OCI-LY3 (cell line): ENCODE measurements around the gene TAC3.

Experiments
- H2AFZ ChIP-seq: fragments of 200-600, 300-600 bp; shearing (Covaris generic); 2 replicates; pipeline ENCODE4 v1.6.0; 2014; ENCODE audit warnings: antibody characterized with exemption, low read depth, low read length
- H3K27ac ChIP-seq: fragments of 200-600, 300-600 bp; sonication (generic); 2 replicates; pipeline ENCODE4 v1.5.1; 2014; ENCODE audit warnings: mild to moderate bottlenecking, low read length, moderate library complexity, mixed read lengths
- H3K27me3 ChIP-seq: fragments of 200-600, 300-600 bp; sonication (generic); 2 replicates; pipeline ENCODE4 v1.6.1; 2014; ENCODE audit warnings: low read depth, low read length, mixed read lengths
- H3K36me3 ChIP-seq: fragments of 200-600, 300-600 bp; sonication (generic); replicated peaks from 2 replicates; pipeline ENCODE3; 2014; ENCODE audit warnings: low read depth, low read length, mixed read lengths
- H3K4me1 ChIP-seq: fragments of 300-600, 200-600 bp; sonication (generic); 2 replicates; pipeline ENCODE4 v1.6.1; 2014; ENCODE audit warnings: low read length, mixed read lengths
- H3K4me2 ChIP-seq: fragments of 200-600, 300-600 bp; sonication (generic); 2 replicates; pipeline ENCODE4 v1.6.1; 2014; ENCODE audit warnings: low read length, mixed read lengths
- H3K4me3 ChIP-seq: fragments of 300-600, 200-600 bp; sonication (generic); 2 replicates; pipeline ENCODE4 v1.5.1; 2014; ENCODE audit warnings: antibody characterized with exemption, mild to moderate bottlenecking, low read length, moderate library complexity
- H3K79me2 ChIP-seq: fragments of 300-600, 200-600 bp; shearing (Covaris generic); 2 replicates; pipeline ENCODE4 v1.6.1; 2014; ENCODE audit warnings: mild to moderate bottlenecking, low read length, mixed read lengths
- H3K9ac ChIP-seq: fragments of 300-600, 200-600 bp; shearing (Covaris generic); 2 replicates; pipeline ENCODE4 v1.6.0; 2014; ENCODE audit warnings: mild to moderate bottlenecking, low read length, moderate library complexity
- H3K9me3 ChIP-seq: fragments of 200-600, 300-600 bp; shearing (Covaris generic); 2 replicates; pipeline ENCODE4 v1.6.1; 2014; ENCODE audit warnings: low read length, mixed read lengths; ENCODE audit not compliant: insufficient read depth
- H4K20me1 ChIP-seq: fragments of 200-600, 300-600 bp; sonication (generic); 2 replicates; pipeline ENCODE4 v1.6.1; 2016; ENCODE audit warnings: low read length, mixed read lengths; ENCODE audit not compliant: insufficient read depth
- EZH2phosphoT487 ChIP-seq: fragments of 200-600 bp; shearing (Covaris generic); IDR thresholded peaks from 2 replicates; pipeline ENCODE4 v1.6.1; 2018; ENCODE audit warnings: antibody characterized with exemption, mixed run types, low read depth
- TF ChIP-seq, protein P1 (sequence below): fragments of 200-600, 300-600 bp; sonication (generic); IDR thresholded peaks from 2 replicates; pipeline ENCODE4 v1.5.1; 2014; ENCODE audit warnings: antibody characterized with exemption, low read length, low read depth

The TAC3 gene

DNA sequence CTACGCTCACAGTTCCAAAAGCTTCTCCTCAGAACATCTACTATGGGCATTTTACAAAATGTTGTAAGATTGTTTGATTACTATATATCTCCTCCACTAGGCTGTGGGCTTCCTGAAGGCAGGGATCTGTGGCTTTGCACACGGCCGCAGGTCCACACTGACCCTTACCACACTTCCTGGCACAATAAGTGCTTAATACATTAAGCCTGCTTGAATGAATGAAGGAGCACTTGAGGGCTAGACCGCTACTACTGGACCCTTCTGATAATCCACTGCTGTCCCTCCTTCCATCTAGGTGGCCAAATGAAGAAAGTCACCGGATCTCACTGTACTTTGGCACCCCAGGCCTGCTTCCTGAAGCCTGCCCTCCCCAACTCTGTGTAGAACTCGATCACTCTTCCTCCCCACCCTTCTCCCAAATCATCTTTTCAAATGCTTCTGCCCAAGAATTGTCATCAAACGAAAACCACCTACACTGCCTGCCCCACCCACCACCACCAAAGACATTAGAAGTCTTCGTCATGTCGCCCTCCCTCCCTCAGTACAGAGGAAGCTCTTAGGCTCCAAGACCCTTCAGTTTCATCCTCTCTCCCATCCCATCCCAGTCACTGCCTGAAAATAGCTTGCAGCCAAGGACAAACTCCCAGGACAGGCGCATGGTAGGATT is 9.4 kb downstream of the TAC3 start:
- no peaks in the 10 kb centered on the region for H3K27me3 ChIP-seq
- H3K4me1 ChIP-seq, result peaks cover 30% of the 10 kb centered on the region
- peak overlapping the region; percentile 63 for H3K4me3 ChIP-seq
- H3K79me2 ChIP-seq, result peaks cover 27% of the 10 kb centered on the region
- TF ChIP-seq EZH2phosphoT487, result no peak
- TF ChIP-seq, protein P1, sequence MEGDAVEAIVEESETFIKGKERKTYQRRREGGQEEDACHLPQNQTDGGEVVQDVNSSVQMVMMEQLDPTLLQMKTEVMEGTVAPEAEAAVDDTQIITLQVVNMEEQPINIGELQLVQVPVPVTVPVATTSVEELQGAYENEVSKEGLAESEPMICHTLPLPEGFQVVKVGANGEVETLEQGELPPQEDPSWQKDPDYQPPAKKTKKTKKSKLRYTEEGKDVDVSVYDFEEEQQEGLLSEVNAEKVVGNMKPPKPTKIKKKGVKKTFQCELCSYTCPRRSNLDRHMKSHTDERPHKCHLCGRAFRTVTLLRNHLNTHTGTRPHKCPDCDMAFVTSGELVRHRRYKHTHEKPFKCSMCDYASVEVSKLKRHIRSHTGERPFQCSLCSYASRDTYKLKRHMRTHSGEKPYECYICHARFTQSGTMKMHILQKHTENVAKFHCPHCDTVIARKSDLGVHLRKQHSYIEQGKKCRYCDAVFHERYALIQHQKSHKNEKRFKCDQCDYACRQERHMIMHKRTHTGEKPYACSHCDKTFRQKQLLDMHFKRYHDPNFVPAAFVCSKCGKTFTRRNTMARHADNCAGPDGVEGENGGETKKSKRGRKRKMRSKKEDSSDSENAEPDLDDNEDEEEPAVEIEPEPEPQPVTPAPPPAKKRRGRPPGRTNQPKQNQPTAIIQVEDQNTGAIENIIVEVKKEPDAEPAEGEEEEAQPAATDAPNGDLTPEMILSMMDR, result no peak; the same call in 1 of the 2 replicates
- peak overlapping the region; percentile 93 for H2AFZ ChIP-seq
- no peaks in the 10 kb centered on the region for H3K9me3 ChIP-seq
- H3K27ac ChIP-seq, result no peak overlapping the region
- H4K20me1 ChIP-seq, result peaks cover 5% of the 10 kb centered on the region; the same call in 1 of the 2 replicates
- H3K4me2 ChIP-seq, result peak overlapping the region; percentile 61
- H3K36me3 ChIP-seq, result peaks cover 11% of the 10 kb centered on the region
- peak overlapping the region; percentile 50 for H3K9ac ChIP-seq

DNA sequence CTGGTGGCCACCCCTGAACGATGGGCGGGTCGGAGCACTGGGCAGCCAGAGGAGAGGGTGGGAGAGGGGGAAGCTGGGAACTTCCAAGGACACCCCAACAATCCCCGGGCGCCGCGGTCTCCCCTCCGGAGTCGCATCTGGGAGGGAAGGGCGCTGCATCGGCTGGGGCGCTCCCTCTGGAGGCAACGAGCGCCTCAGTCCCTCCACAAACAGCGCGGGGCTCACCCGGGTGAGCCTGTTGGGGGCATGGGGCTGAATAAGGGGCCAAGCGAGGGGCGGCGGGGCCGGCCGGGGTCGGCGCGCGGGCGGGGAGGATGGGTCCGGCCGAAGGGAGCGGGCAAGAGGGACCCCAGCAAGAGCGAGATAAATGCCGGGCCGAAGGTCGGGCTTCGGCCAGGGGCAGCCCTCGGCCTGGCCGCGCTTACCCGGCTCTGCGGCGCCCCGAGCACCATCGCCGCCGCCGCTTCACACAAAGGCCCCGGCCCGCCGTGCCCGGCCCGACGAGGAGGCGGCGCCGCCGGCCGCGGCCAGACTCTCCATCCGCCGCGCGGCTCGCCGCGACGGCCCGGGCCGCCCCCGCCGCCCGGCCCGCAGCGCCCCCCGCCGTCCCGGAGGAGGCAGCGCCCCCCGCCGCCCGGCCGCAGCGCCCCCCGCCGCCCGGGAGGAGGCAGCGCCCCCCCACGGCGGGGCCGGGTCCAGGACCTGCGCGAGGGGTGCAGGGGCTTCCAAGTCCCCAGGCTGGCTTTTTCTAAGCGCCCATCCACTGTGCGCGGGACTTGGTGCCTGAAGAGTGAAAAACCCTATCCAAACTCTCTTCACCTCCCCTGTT is 10.1 kb downstream of the TAC3 start, which contains the start of gene ZBTB39:
Gene ZBTB39 (minus strand): TSS at position 567 of the 829 bp plus-strand sequence. CDS start 1,629 bp downstream, outside the sequence.
- Histone ChIP-seq H3K9me3 (no peaks in the 10 kb centered on the region), H3K27me3 (no peaks in the 10 kb centered on the region), H3K4me1 (peaks cover 25% of the 10 kb centered on the region), H3K4me2 (peak within 1 kb of the TSS; percentile 98), H4K20me1 (peaks cover 10% of the 10 kb centered on the region; the same call in 1 of the 2 replicates), H3K27ac (peak within 1 kb of the TSS; percentile 21; the same call in 1 of the 2 replicates), H3K36me3 (peaks cover 11% of the 10 kb centered on the region), H2AFZ (peak within 1 kb of the TSS; percentile 93), H3K4me3 (peak within 1 kb of the TSS; percentile 100), H3K79me2 (peaks cover 34% of the 10 kb centered on the region), H3K9ac (peak within 1 kb of the TSS; percentile 83)
- TF ChIP-seq, protein P1, result peak; percentile 66
- TF ChIP-seq EZH2phosphoT487, result no peak

DNA sequence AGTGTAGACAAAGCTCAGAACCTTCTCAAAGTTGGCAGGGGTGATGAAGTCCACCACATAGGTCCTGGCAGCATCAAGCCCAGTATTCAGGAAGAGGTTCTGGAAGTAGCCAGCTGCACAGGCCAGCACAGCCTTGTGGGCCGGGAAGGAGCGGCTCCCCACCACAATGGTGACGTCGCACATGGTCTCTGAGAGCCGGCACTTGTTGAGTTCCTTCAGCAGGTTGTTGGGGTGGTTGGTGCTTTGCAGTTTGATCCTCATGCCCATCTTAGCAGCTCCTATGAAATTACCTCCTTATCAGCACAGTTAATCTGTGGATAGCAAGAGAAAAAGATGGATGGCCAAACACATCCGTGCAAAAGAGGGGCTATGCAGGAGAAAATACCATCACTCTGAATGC is 11.7 kb downstream of the TAC3 start:
- peaks cover 31% of the 10 kb centered on the region for H3K4me1 ChIP-seq
- no peak overlapping the region for H3K27ac ChIP-seq
- H3K4me2 ChIP-seq, result peak overlapping the region; percentile 98; the same call in 1 of the 2 replicates
- H3K4me3 ChIP-seq, result no peak overlapping the region
- no peaks in the 10 kb centered on the region for H3K9me3 ChIP-seq
- H3K36me3 ChIP-seq, result peaks cover 17% of the 10 kb centered on the region
- no peaks in the 10 kb centered on the region for H3K27me3 ChIP-seq
- no peak overlapping the region for H2AFZ ChIP-seq
- no peak overlapping the region for H3K9ac ChIP-seq
- H4K20me1 ChIP-seq, result peaks cover 15% of the 10 kb centered on the region; the same call in 1 of the 2 replicates
- peaks cover 47% of the 10 kb centered on the region for H3K79me2 ChIP-seq
- no peak for TF ChIP-seq EZH2phosphoT487
- TF ChIP-seq, protein P1, result no peak

DNA sequence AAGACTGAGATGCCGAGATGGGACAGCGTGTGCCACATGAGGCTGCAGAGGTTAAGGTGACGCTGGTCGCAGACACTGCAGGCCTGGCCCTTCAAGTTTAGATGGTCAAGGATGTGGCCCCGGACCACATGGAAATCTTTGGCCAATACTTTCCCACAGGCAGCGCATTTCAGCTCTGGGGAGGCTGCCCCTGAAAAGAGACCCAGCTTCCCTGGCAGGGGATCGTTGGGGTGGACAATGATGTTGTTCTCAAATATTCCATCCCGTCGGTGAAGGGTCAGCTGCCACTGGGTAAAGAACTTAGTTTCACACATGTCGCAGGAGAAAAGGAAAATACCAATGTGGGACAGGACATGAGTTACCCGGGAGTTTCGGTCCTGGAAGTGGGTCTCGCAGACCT is 12.9 kb downstream of the TAC3 start:
- Histone ChIP-seq H2AFZ (no peak overlapping the region), H3K27me3 (no peaks in the 10 kb centered on the region), H3K9me3 (no peaks in the 10 kb centered on the region), H3K4me3 (no peak overlapping the region), H3K4me2 (no peak overlapping the region), H3K36me3 (peaks cover 21% of the 10 kb centered on the region), H3K9ac (no peak overlapping the region), H3K79me2 (peaks cover 57% of the 10 kb centered on the region), H4K20me1 (peaks cover 18% of the 10 kb centered on the region; the same call in 1 of the 2 replicates), H3K27ac (no peak overlapping the region), H3K4me1 (peaks cover 43% of the 10 kb centered on the region)
- TF ChIP-seq, protein P1, result no peak
- TF ChIP-seq EZH2phosphoT487, result no peak
